ENCODE data around the gene CATSPERD.
"Not testable (repeated sequence)": the region's sequence is repeated elsewhere in the genome, so short reads cannot be mapped to it uniquely, and the experiment has no call there.

CATSPERD gene

DNA sequence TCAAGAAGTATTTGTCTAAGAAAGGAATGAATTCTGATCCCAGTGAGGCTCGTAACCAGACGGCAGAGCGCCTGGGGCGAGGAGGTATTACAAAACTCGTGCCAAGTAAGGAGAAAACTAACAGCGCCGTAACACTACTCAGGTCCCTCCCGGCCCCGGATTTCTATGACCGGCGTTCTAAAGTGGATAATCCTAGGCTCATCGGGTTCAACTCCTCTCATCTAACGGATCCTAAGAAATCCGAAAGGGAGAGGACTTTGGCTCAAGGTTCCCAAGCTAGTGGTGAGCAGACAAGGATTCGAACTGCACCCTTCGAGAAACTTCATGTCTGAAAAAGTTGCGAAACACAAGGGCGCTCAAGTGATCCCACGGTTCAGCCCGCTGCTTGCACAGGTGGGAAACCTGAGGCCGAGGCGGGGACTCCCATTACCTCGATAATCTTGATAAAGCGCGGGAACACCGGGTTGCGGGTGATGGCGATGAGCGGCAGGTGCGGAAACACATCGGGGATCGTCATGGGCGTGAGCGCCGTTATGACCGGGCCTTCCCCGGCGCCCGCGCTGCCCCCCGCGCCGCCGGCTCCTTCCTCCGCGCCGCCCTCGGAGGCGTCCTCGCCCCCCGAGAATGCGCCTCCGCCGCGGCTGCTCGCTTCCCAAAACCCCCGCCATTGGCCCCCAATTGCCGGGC lies 1.0 kb upstream of the CATSPERD start:
- DNase-seq: no peak

DNA sequence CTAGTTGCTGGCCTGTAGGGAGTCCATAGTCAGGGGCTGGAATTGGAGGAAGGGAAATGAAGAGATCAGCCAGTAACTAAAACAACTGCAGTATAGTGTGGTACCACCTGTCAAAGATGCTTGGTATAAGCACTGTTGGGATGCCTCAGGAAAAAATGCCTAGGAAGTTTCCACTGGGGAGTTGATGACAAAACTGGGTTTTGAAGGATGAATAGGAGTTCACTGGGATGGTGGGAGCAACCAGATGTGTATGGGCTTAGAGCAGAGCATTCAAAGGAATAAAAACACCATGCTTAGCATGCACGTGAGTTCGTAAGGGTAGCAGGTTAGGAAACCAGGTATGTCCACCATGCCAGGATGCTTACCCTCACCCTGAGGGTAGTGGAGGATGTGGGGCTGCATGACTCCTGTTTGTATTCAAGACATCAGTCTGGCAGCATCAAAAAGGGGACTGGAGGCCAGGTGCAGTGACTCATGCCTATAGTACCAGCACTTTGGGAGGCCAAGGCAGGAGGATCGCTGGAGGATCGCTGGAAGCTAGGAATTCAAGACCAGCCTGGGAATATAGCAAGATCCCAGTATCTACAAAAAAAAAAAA lies 7.1 kb downstream of the CATSPERD start:
- DNase-seq: no peak

DNA sequence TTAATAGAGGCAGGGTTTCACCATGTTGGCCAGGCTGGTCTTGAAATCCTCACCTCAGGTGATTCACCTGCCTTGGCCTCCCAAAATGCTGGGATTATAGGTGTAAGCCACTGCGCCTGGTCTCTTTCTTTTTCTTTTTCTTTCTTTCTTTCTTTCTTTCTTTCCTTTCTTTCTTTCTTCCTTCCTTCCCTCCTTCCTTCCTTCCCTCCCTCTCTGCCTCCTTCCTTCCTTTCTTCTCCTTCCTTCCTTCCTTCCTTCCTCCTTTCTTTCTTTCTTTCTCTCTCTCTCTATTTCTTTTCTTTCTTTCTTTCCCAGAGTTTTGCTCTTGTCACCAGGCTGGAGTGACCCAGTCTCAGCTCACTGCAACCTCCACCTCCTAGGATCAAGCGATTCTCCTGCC lies 12.7 kb downstream of the CATSPERD start:
- not testable (repeated sequence) for DNase-seq

DNA sequence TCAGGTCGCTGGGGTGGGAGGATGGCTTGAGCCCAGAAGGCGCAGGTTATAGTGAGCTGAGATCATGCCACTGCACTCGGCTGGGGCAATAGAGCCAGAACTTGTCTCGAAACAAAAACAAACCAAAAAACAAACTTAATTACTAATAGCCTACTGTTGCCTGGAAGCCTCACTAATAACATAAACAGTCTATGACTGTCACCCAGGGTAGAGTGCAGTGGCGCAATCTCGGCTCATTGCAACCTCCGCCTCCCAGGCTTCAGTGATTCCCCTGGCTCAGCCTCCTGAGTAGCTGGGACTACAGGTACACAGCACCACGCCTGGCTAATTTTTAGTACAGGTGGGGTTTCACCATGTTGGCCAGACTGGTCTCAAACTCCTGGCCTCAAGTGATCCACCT lies 18.0 kb downstream of the CATSPERD start:
- no peak for DNase-seq

DNA sequence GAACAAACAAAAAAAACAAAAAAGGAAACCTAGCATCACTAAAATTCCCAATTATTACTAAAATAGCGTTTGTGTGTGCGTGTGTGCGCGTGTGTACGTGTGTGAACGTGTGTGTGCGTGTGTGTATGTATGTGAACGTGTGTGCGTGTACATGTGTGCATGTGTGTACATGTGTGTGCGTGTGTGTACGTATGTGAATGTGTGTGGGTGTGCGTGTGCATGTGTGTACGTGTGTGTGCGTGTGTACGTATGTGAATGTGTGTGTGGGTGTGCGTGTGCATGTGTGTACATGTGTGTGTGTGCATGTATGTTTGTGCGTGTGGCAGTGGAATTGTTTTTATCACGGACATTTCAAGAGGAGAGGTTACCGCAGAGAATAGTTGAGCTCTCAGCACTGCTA lies 21.6 kb downstream of the CATSPERD start:
- no peak for DNase-seq

DNA sequence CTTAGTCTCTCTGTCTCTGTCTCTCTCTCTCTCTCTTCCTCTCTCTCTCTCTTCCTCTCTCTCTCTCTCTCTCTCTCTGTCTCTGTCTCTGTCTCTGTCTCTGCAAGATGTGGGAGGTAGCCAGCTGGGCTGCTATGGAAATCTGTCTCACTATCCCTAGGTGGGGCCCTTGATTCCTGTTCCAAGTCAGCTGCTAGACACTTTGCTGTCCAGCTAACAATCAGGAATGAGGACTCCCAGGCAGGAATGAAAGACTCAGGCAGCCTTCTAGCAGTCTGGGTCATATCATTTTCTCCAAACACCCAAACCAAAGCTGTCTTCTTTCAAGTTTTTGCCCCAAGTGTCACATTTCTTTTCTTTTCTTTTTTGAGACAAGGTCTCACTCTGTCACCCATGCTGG lies 23.2 kb downstream of the CATSPERD start:
- DNase-seq: no peak

DNA sequence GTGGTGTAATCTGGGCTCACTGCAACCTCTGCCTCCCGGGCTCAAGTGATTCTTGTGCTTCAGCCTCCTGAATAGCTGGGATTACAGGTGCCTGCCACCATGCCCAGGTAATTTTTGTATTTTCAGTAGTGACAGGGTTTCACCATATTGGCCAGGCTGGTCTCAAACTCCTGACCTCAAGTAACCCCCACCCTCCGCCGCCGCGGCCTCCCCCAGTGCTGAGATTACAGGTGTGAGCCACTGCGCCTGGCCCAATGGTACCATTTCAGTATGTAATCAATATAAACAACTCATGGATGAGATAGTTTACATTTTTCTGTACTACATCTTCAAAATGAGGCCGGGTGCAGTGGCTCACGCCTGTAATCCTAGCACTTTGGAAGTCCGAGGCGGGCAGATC lies 24.6 kb downstream of the CATSPERD start:
- not testable (repeated sequence) for DNase-seq

DNA sequence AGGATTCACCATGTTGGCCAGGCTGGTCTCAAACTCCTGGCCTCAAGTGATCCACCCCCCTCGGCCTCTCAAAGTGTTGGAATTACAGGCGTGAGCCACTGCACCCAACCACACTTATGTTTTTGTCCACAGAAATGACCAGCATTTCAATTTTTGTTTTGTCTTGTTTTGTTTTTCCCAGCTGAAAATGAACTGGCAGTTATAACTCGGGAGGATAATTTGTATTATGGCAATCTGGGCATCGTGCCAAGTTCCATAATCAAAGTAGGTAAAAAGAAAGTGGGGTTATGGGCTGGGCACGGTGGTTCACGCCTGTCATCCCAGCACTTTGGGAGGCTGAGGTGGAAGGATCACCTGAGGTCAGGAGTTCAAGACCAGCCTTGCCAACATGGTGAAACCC lies 28.5 kb downstream of the CATSPERD start:
- DNase-seq: not testable (repeated sequence)

DNA sequence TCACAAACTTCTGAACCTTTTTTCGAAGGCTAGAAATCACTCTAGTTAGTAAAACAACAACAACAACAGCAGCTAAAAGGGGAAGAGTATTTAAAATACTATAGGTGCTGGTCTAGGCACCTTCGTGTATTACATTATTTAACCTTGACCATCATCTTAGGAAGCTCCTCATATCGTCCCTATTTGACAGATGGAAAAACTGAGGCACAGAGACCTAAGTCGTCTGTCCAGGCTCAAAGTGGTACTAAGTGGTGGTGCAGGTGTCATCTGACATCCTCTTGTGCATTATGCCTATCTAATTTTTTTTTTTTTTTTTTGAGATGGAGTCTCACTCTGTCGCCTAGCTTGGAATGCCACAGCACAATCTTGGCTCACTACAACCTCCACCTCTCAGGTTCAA lies 29.1 kb downstream of the CATSPERD start:
- no peak for DNase-seq

DNA sequence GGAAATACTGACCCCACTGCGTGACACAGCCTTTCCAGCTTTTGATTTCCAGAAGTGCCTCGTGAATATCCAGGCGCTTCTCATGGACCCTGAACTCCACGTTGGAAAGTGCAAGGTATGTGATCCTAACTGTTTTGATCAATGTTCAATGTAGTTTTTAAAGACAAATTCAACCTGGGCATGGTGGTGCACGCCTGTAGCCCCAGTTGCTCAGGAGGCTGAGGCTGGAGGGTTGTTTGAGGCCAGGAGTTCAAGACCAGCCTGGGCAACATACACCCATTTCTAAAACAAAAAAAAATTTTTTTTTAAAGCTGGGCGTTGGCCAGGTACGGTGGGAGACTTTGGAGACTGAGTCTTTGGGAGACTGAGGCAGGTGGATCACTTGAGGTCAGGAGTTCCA lies 31.3 kb downstream of the CATSPERD start:
- DNase-seq: no peak

DNA sequence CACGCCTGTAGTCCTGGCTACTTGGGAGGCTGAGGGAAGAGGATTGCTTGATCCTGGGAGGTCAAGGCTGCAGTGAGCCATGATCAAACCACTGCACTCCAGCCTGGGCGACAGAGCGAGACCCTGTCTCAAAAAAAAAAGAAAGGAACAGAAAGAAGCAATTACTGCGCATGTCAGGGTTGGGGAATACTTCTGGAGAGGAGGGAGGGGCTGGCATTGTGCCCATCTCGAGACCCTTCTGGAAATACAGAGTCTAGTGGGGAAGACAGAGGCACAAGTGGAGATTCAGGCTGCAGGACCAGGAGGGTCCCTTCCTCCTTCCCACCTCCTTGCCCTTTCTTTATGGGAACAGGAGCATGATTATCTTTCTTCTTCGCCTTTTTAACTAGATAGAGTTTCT lies 33.3 kb downstream of the CATSPERD start:
- no peak for DNase-seq

DNA sequence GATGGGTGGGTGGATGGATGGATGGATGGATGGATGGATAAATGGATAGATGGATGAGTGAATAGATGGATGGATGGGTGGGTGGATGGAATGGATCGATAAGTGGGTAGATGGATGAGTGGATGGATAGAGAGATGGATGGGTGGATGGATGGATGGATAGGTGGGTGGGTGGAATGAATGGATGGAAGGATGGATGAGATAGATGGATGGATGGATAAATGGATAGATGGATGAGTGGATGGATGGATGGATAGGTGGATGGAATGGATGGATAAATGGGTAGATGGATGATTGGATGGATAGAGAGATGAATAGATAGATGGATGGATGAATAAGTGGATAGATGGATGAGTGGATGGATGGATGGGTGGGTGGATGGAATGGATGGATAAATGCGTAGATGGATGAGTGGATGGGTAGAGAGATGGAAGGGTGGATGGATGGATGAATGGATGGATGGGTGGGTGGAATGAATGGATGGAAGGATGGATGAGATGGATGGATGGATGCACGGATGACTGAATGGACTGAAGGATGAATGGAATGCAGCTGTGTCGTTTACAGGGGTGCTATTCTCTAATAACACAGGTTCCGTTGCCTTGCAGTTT lies 42.3 kb downstream of the CATSPERD start:
- no peak for DNase-seq

DNA sequence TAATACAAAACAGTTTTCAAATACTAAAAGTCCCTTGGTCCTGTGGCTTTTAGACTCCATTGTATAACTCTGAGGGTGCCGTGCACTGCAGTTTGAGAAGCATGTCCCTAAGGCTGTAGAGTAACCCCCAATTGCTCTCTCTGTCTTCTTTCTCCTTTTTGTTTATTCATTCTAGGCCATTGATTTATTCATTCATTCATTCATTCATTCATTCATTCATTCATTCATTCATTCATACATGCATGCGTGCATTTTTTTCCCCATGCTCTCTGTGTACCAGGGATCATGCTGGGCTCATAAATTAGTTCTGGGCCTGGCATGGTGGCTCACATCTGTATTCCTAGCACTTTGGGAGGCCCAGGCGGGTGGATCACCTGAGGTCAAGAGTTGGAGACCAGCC lies 44.8 kb downstream of the CATSPERD start:
- DNase-seq: no peak

DNA sequence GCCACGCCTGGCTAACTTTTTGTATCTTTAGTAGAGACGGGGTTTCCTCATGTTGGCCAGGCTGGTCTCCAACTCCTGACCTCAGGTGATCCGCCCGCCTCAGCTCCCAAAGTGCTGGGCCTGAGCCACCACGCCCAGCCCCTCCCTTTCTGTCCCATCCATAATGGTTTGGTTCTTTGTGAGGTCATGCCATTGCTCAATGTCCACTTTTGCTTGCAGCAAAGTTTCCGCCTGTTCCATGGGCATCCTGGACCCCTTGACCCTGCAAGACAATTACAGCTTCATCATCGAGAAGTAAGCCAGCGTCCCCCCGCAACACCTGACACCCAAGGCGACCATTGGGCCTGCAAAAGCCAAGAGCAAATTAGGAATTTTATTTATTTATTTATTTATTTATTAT lies 47.5 kb downstream of the CATSPERD start:
- DNase-seq: no peak

DNA sequence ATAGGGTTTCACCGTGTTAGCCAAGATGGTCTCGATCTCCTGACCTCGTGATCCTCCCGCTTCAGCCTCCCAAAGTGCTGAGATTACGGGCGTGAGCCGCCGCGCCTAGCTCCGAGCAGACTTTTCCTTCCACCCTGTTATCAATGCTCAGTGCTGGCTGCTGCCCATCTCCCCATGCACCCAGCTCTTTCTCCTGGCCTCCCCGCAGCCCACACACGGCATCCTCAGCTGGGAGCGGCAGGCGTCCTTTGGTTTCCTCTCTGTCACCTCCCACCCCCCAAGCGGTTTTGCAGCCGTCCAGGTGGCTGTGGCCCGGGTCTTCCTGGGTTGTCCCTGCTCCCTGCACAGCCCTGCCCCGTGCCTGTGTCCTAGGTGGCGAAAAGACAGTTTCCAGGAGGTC lies 52.0 kb downstream of the CATSPERD start:
- no peak for DNase-seq

DNA sequence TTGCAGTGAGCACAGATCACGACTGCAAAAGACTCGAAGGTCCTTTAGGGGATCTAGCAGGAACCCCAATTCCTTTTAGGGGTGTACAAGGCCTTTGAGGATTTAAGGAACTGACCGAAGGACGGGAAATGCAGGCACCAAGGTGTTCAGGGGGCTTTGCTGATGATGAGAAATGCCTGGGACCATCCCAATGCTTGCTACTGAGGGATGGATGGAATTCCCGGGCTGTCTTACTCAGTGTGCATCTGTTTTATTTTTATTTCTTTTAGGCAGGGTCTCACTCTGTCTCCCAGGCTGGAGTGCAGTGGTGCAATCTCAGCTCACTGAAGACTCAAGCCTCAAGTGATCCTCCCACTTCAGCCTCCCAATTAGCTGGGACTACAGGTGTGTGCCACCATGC lies 52.8 kb downstream of the CATSPERD start:
- DNase-seq: no peak

DNA sequence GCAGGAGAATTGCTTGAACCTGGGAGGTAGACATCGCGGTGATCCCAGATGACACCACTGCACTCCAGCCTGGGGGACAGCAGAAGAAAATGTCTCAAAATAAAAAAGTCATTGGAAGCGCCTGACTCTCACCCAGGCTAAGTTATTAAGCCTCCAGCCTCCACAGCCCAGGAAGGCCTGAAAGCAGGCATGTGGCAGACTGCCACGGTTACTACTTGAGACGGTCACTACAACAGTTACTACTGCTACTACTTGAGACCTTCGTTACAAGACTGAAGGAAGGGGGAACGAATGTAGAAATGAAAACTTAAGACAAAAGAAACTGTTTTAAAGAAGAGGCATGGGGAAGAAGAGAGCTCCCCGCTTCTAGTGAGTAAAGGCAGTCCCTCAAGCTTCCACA lies 54.5 kb downstream of the CATSPERD start:
- DNase-seq: no peak

DNA sequence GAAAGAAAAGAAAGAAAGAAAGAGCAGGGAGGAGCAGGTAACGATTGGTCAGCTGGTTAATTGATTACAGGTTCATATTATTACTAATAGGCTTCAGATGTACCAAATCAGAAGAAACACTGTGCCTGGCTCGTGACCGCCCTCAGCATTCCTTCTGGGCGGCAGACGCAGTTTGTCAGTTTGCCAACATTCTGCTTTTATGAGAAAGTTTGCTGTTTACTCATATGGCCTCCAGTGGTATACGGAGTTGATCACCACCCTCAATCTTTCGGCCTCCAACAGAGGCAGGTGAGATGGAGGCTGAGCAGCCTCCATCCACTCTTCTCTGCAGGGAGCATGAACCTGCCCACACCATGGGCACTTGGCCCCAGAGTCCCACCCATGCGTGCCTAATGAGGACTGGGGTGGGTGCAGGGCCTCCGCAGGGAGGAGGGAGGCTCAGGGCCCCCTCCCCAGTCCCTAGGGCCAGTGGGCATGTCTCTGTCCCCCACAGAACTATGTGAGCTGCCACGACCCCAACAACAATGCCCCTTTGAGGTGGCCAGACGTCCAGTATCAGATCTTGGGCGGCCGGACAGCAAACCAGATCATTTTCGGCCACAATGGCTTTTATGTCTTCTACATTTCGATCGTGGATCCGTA lies 55.4 kb downstream of the CATSPERD start:
- no peak for DNase-seq

DNA sequence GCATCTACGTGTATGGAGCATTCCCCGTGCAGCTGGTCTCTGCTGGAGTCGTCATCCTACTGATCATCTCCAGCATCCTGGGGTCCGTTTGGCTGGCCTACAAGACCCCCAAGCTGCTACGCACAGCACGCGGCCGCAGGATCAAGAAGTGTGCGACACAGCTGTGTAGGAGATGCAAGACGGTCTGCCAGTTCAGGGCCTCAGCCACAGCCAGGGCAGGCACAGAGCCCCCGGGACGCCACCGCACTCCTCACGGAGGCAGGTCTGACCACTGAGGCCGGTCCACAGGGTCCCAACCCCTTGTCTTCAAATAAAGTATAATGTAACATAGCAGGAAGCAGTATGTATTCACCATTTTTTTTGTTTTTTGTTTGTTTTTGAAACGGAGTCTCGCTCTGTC lies 58.0 kb downstream of the CATSPERD start:
- DNase-seq: no peak

DNA sequence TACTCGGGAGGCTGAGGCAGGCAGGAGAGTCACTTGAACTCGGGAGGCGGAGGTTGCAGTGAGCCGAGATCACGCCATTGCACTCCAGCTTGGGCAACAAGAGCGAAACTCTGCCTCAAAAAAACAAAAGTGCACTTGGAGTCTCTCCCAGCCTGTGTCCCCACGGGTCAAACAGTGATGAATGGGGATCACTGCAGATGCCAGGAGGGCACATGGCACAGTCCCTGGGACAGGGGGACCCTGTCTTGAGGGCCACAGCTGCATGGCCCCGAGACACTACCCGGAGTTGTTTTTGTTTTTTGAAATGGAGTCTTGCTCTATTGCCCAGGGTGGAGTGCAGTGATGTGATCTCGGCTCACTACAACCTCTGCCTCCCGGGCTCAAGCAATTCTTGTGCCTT lies 60.5 kb downstream of the CATSPERD start:
- DNase-seq: peak in 6 of 56 donors; percentile 7 to 46 (median 22)

DNA sequence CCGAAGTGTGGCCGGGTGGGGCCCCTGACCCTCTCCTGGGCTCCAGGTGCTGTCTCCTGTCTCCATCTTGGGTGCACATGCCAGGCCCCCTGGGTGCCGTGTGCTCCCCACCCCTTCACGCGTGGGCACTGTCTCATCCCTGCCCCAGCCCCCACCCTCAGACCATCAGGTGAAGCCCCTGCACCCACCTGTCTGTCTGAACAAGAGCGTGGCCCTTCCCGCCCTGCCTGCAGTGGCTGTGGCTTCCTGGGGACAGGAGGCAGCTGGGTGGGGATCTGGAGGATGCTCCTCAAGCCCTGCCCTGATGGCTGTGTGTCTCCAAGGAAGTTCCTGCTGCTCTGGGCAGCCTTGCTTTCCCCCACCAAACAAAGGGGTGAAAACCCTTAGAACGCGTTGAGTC lies 61.9 kb downstream of the CATSPERD start:
- DNase-seq: no peak

Measured in amygdala (tissue), 56 donors.